ENCODE measurements around the gene PRKAA2.

DNA sequence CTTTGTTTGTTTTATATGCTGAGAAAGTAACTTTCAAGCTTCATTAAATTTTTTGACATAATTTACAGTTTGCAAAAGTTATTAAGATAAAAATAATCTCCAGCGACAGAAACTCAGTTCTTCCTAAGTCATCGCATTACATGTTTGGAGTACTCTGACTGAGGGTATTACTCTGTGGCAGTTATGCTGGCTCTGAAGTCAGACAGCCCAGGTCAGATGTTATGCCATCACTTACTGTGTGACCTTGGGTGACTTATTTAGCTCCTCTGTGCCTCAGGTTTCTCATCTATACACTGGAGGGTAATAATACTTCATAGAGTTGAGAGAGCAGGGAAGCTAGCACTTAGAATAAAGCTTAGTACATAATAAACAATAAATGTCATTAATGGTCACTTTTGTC is 26.4 kb downstream of the PRKAA2 start:
- TF ChIP-seq POLR2AphosphoS5 (IDR thresholded peaks at IDR 0.05; ENCODE audit: low read depth, low read length) (no peak), SIN3A (IDR thresholded peaks at IDR 0.05; ENCODE audit: borderline replicate concordance, insufficient read depth, low read length) (no peak), REST (IDR thresholded peaks at IDR 0.05; ENCODE audit: insufficient read depth in 1 of 2, low read depth in 2 of 2, low read length in 2 of 2) (no peak), TAF1 (IDR thresholded peaks at IDR 0.05; ENCODE audit: borderline replicate concordance, insufficient read depth, low read length) (no peak), FOXP2 (optimal IDR thresholded peaks at IDR 0.05; ENCODE audit: borderline replicate concordance, extremely low read depth, extremely low read length, insufficient read depth) (no peak)

Data from PFSK-1 (cell line).